ENCODE measurements around the gene KRAS.

KRAS gene

DNA sequence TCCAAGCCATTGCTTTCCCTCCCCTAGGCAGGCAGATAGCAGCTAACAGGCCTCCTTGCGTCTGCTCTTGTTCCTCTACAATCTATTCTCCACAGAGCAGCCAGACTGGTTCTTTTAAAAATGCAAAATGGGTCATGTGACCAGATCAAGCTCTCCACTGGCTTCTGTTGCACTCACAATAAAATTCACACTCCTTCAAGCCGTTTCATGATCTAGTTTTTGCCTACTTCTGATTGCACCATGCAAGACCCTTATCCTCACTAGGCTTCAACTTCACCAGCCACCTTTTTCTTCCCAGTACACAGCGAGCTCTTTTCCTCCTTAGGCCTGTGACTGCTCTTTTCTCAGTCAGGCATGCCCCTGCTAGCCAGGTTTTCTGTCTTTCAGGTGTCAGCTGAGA is 6.1 kb upstream of the KRAS start:
- Histone ChIP-seq H3K4me1 (ENCODE audit: control insufficient read depth in 1 of 2, insufficient read depth in 2 of 2, low read length in 2 of 2) (peaks cover 0 to 11% of the 10 kb centered on the region in 2 donors), H3K9ac (ENCODE audit: low read depth in 1 of 2, low read length in 2 of 2) (no peak overlapping the region), H3K27me3 (ENCODE audit: control insufficient read depth in 1 of 2, insufficient read depth in 2 of 2, low read length in 2 of 2) (no peaks in the 10 kb centered on the region), H3K36me3 (ENCODE audit: control insufficient read depth in 1 of 2, insufficient read depth in 2 of 2, low read length in 2 of 2) (no peaks in the 10 kb centered on the region), H3K9me3 (ENCODE audit: control insufficient read depth in 1 of 2, low read length in 2 of 2) (no peaks in the 10 kb centered on the region), H3K27ac (ENCODE audit: low read depth, low read length) (no peak overlapping the region), H3K4me3 (ENCODE audit: low read depth in 1 of 2, low read length in 2 of 2) (no peak overlapping the region)

DNA sequence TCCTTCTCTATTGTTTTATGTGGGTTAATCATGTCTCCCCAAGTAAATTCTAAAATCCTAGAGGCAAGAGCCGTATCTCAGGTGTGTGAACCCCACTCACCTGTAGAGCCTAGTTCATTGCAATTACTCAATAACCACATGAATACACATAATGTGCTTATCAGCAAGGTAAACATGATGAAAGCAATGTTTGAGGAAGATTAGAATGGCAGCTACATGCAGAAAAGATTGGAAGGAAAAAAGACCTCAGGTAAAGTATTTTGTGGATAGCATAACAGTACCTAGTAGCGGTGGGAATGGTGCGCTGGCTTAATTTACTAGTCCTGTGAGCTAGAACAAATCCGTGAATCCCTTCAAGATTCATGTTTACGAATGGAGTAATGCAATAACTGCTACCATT is 5.3 kb upstream of the KRAS start:
- Histone ChIP-seq H3K4me1 (ENCODE audit: control insufficient read depth in 1 of 2, insufficient read depth in 2 of 2, low read length in 2 of 2) (peaks cover 0 to 11% of the 10 kb centered on the region in 2 donors), H3K27me3 (ENCODE audit: control insufficient read depth in 1 of 2, insufficient read depth in 2 of 2, low read length in 2 of 2) (no peaks in the 10 kb centered on the region), H3K27ac (ENCODE audit: low read depth, low read length) (no peak overlapping the region), H3K9ac (ENCODE audit: low read depth in 1 of 2, low read length in 2 of 2) (no peak overlapping the region), H3K9me3 (ENCODE audit: control insufficient read depth in 1 of 2, low read length in 2 of 2) (no peaks in the 10 kb centered on the region), H3K4me3 (ENCODE audit: low read depth in 1 of 2, low read length in 2 of 2) (no peak overlapping the region), H3K36me3 (ENCODE audit: control insufficient read depth in 1 of 2, insufficient read depth in 2 of 2, low read length in 2 of 2) (no peaks in the 10 kb centered on the region)

DNA sequence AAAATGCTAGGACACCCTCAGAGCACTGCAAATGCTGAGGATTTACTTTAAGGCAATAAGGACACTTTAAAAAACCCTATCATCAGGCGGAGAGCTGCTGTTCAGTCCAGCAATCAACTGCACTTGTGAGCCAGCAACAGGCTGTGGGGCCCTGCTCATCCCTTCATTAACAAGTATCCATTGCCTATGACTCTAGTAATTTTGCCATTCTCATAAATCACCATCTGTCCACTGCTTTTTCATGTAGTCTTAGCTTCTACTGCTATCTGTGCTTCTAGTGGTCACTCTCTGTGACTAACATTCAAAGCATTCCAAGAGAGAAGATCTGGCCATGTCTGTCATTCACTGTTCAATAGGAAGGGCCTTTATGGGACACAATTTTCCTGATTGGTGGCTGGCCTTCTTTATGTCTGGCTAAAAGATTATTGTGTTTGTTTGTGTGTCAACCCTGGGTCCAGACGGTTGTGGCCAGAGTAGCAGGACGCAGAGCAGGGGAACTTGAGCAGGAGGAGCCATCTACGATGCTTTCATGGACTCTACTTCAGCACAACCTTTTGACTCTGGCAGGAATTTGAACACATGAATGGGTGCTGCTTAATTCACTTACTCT is 3.6 kb upstream of the KRAS start:
- Histone ChIP-seq H3K9ac (ENCODE audit: low read depth in 1 of 2, low read length in 2 of 2) (no peak overlapping the region), H3K36me3 (ENCODE audit: control insufficient read depth in 1 of 2, insufficient read depth in 2 of 2, low read length in 2 of 2) (no peaks in the 10 kb centered on the region), H3K9me3 (ENCODE audit: control insufficient read depth in 1 of 2, low read length in 2 of 2) (no peaks in the 10 kb centered on the region), H3K27ac (ENCODE audit: low read depth, low read length) (no peak overlapping the region), H3K4me3 (ENCODE audit: low read depth in 1 of 2, low read length in 2 of 2) (no peak overlapping the region), H3K27me3 (ENCODE audit: control insufficient read depth in 1 of 2, insufficient read depth in 2 of 2, low read length in 2 of 2) (no peaks in the 10 kb centered on the region), H3K4me1 (ENCODE audit: control insufficient read depth in 1 of 2, insufficient read depth in 2 of 2, low read length in 2 of 2) (peaks cover 0 to 11% of the 10 kb centered on the region in 2 donors)

DNA sequence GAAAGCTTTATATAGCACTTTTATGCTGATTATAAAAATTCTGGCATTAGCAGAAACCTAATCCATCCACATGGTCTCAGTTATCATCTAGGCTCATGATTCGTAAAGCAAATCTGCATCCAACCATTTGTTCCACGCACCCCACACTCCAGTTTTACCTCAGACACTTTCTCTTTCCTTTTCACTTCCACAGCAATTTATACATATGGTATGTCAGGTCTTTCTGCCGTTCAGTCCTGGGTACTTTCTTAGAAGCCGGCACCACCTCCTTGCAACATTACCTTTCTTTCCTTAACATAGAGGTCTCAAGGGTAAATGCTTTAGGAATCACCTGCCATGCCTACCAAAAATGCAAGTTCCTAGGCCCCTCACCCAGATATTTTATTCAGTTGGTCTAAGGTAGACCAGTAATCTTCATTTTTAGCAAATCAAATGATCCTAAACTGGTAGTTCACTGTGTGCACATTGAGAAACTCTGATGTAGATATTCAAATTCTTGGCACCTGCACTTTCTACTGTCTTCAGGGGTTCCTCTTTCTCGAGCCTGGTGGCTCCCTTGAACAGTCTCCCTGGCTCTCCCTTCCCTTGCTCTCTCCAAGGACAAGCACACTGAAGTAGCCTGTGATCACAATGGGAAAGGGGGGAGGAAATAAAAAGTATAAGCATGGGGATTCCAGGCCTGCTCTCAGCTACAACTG is 2.8 kb upstream of the KRAS start:
- Histone ChIP-seq H3K27ac (ENCODE audit: low read depth, low read length) (no peak overlapping the region), H3K4me1 (ENCODE audit: control insufficient read depth in 1 of 2, insufficient read depth in 2 of 2, low read length in 2 of 2) (peaks cover 0 to 11% of the 10 kb centered on the region in 2 donors)

DNA sequence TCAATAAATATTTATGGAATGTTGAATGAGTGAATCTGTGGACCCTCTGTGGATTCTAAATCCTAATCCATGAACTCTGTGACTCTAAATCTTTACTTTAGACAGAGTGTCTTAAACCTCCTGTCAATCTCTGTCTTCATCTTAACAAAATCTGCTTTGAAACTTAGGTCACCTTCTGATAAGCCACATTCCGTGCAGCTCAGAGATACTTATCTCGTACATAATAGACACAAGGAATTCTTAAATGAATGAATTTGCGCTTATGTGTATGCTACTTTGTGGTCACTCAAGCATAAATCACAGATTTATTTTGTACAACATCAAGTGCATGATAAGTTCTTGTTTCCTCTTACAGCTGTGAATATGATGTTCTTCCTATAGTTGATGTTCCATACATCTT is 2.2 kb upstream of the KRAS start:
- H3K27ac ChIP-seq (ENCODE audit: low read depth, low read length), result no peak overlapping the region
- no peaks in the 10 kb centered on the region for H3K27me3 ChIP-seq (ENCODE audit: control insufficient read depth in 1 of 2, insufficient read depth in 2 of 2, low read length in 2 of 2)
- H3K4me1 ChIP-seq (ENCODE audit: control insufficient read depth in 1 of 2, insufficient read depth in 2 of 2, low read length in 2 of 2), result peaks cover 0 to 11% of the 10 kb centered on the region in 2 donors
- H3K9me3 ChIP-seq (ENCODE audit: control insufficient read depth in 1 of 2, low read length in 2 of 2), result no peaks in the 10 kb centered on the region
- H3K9ac ChIP-seq (ENCODE audit: low read depth in 1 of 2, low read length in 2 of 2), result no peak overlapping the region
- H3K36me3 ChIP-seq (ENCODE audit: control insufficient read depth in 1 of 2, insufficient read depth in 2 of 2, low read length in 2 of 2), result no peaks in the 10 kb centered on the region
- H3K4me3 ChIP-seq (ENCODE audit: low read depth in 1 of 2, low read length in 2 of 2), result no peak overlapping the region

More for the DNA sequence above, 2.8 kb upstream of the KRAS start:
- Histone ChIP-seq H3K36me3 (ENCODE audit: control insufficient read depth in 1 of 2, insufficient read depth in 2 of 2, low read length in 2 of 2) (no peaks in the 10 kb centered on the region), H3K27me3 (ENCODE audit: control insufficient read depth in 1 of 2, insufficient read depth in 2 of 2, low read length in 2 of 2) (no peaks in the 10 kb centered on the region), H3K9ac (ENCODE audit: low read depth in 1 of 2, low read length in 2 of 2) (no peak overlapping the region), H3K9me3 (ENCODE audit: control insufficient read depth in 1 of 2, low read length in 2 of 2) (no peaks in the 10 kb centered on the region), H3K4me3 (ENCODE audit: low read depth in 1 of 2, low read length in 2 of 2) (no peak overlapping the region)

DNA sequence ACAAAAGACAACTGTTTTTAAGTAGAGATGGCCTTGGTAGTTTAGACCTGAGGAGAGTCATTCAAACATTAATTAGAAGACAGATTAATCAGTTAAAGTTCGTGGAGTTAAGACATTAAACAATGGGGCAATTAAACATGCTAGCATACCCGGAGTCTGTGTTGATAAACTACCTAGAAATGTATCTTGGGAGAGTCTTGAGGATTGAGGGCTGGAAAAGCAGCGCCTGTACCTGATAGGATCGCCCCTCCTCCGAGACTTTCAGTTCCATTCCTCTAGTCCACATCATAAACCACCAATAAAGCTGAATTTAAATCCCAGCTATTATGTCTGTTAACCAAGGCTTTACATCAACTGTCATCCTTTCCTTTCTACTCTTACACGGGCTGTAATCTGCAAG is 1.0 kb upstream of the KRAS start:
- Histone ChIP-seq H3K27ac (ENCODE audit: low read depth, low read length) (no peak overlapping the region), H3K27me3 (ENCODE audit: control insufficient read depth in 1 of 2, insufficient read depth in 2 of 2, low read length in 2 of 2) (no peaks in the 10 kb centered on the region), H3K4me3 (ENCODE audit: low read depth in 1 of 2, low read length in 2 of 2) (peak overlapping the region; percentile 53 to 75)

DNA sequence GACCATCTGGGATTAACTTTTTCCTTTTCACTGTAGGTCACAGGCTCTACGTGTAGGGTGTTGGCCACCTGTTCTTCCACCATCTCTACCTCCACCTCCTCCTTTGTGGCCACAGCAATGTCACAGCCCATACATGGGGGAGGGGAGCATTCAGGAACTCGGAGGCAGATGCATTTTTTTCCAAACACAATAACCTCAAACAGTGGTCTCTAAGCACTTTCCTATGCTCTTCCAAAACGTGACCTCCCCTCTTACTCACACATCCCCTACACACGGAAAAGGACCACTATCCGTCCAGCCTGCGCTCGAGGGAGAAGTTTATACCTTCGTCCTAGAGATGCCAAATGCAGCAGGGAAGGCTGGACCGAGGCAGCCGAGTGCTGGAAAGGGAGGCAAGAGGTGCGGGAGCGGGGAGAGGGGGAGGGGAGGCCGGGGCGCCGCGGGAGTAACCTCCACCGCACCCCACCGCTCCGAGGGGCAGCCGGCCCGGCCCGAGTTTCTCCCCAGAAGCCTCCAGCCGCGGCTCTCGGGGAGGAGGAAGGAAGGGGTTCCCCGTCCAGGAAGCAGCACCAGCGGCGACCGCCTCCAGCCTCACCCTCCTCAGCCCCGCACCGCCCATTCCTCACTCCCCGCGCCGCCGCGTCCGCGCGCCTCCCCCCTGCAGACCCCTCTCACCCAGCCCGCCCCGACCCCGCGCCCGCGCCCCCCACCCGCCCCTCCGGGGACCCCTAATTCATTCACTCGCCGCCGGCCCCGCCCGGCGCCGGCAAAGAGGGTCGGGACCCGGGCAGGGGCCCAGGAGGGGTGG is 594 bp downstream of the KRAS start:
- Histone ChIP-seq H3K9me3 (ENCODE audit: control insufficient read depth in 1 of 2, low read length in 2 of 2) (no peaks in the 10 kb centered on the region), H3K4me3 (ENCODE audit: low read depth in 1 of 2, low read length in 2 of 2) (peak overlapping the region; percentile 70 to 96), H3K4me1 (ENCODE audit: control insufficient read depth in 1 of 2, insufficient read depth in 2 of 2, low read length in 2 of 2) (peaks cover 0 to under 1% of the 10 kb centered on the region in 2 donors), H3K9ac (ENCODE audit: low read depth in 1 of 2, low read length in 2 of 2) (peak overlapping the region; percentile 40 to 88), H3K36me3 (ENCODE audit: control insufficient read depth in 1 of 2, insufficient read depth in 2 of 2, low read length in 2 of 2) (peaks cover 0 to under 1% of the 10 kb centered on the region in 2 donors), H3K27me3 (ENCODE audit: control insufficient read depth in 1 of 2, insufficient read depth in 2 of 2, low read length in 2 of 2) (no peaks in the 10 kb centered on the region), H3K27ac (ENCODE audit: low read depth, low read length) (peak overlapping the region; percentile 87)

More for the DNA sequence above, 1.0 kb upstream of the KRAS start:
- peak overlapping the region; percentile 40 to 52 for H3K9ac ChIP-seq (ENCODE audit: low read depth in 1 of 2, low read length in 2 of 2)
- no peaks in the 10 kb centered on the region for H3K36me3 ChIP-seq (ENCODE audit: control insufficient read depth in 1 of 2, insufficient read depth in 2 of 2, low read length in 2 of 2)
- peaks cover 0 to 11% of the 10 kb centered on the region in 2 donors for H3K4me1 ChIP-seq (ENCODE audit: control insufficient read depth in 1 of 2, insufficient read depth in 2 of 2, low read length in 2 of 2)
- H3K9me3 ChIP-seq (ENCODE audit: control insufficient read depth in 1 of 2, low read length in 2 of 2), result no peaks in the 10 kb centered on the region

DNA sequence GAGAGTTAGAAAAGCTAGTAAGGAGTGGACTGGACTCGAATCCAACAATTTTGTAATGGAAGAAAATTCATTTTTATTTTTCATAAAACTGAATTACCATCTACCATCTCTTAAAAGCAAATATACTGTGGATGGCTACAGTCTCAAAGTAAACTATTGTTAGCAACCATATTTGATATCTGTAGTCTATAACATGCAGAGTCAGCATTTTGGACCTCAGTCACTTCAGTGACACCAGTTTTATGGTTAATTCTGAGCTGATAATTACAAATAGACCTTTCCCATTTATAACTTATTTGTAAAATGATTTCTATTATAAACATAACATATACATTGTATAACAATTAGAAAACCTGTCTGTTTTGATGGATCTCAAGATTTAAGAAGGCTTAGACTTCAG is 2.0 kb downstream of the KRAS start:
- no peaks in the 10 kb centered on the region for H3K27me3 ChIP-seq (ENCODE audit: control insufficient read depth in 1 of 2, insufficient read depth in 2 of 2, low read length in 2 of 2)
- no peak overlapping the region for H3K4me3 ChIP-seq (ENCODE audit: low read depth in 1 of 2, low read length in 2 of 2)
- H3K4me1 ChIP-seq (ENCODE audit: control insufficient read depth in 1 of 2, insufficient read depth in 2 of 2, low read length in 2 of 2), result peaks cover under 1 to 6% of the 10 kb centered on the region in 2 donors
- peaks cover 0 to 7% of the 10 kb centered on the region in 2 donors for H3K36me3 ChIP-seq (ENCODE audit: control insufficient read depth in 1 of 2, insufficient read depth in 2 of 2, low read length in 2 of 2)
- H3K9me3 ChIP-seq (ENCODE audit: control insufficient read depth in 1 of 2, low read length in 2 of 2), result no peaks in the 10 kb centered on the region
- no peak overlapping the region for H3K27ac ChIP-seq (ENCODE audit: low read depth, low read length)
- no peak overlapping the region for H3K9ac ChIP-seq (ENCODE audit: low read depth in 1 of 2, low read length in 2 of 2)

DNA sequence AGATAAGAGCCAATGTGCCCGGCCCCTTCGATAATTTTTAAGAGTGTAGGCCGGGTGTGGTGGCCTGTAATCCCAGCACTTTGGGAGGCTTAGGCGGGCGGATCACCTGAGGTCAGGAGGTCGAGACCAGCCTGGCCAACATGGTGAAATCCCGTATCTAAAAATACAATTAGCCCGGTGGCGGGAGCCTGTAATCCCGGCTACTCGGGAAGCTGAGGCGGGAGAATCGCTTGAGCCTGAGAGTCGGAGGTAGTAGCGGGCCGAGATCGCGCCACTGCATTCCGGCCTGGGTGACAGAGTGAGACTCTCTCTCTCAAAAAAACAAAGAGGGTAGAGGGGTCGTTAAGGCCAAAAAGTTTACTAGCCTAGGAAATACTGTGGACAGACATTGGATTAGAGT is 2.6 kb downstream of the KRAS start:
- Histone ChIP-seq H3K27me3 (ENCODE audit: control insufficient read depth in 1 of 2, insufficient read depth in 2 of 2, low read length in 2 of 2) (no peaks in the 10 kb centered on the region), H3K27ac (ENCODE audit: low read depth, low read length) (no peak overlapping the region), H3K9me3 (ENCODE audit: control insufficient read depth in 1 of 2, low read length in 2 of 2) (no peaks in the 10 kb centered on the region), H3K4me3 (ENCODE audit: low read depth in 1 of 2, low read length in 2 of 2) (no peak overlapping the region), H3K4me1 (ENCODE audit: control insufficient read depth in 1 of 2, insufficient read depth in 2 of 2, low read length in 2 of 2) (peaks cover 6 to 10% of the 10 kb centered on the region in 2 donors), H3K9ac (ENCODE audit: low read depth in 1 of 2, low read length in 2 of 2) (no peak overlapping the region), H3K36me3 (ENCODE audit: control insufficient read depth in 1 of 2, insufficient read depth in 2 of 2, low read length in 2 of 2) (peaks cover 0 to 7% of the 10 kb centered on the region in 2 donors)

DNA sequence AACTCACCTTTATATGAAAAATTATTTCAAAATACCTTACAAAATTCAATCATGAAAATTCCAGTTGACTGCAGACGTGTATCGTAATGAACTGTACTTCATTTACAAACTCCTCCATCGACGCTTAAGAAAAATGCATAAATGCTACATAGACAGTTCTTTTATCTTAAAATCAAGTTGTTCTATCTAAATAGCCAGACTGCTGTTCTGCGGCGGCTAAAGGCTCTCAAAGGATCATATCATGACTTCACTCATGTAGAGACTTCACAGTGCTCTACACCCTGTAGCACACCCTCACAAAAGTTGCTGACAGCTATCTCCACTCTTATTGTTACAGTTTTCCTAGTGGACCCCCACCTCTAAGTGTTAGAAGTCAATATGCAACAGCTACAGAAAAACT is 5.2 kb downstream of the KRAS start:
- H3K27ac ChIP-seq (ENCODE audit: low read depth, low read length), result no peak overlapping the region
- H3K27me3 ChIP-seq (ENCODE audit: control insufficient read depth in 1 of 2, insufficient read depth in 2 of 2, low read length in 2 of 2), result no peaks in the 10 kb centered on the region
- peaks cover 0 to 7% of the 10 kb centered on the region in 2 donors for H3K36me3 ChIP-seq (ENCODE audit: control insufficient read depth in 1 of 2, insufficient read depth in 2 of 2, low read length in 2 of 2)
- H3K4me3 ChIP-seq (ENCODE audit: low read depth in 1 of 2, low read length in 2 of 2), result no peak overlapping the region
- no peaks in the 10 kb centered on the region for H3K9me3 ChIP-seq (ENCODE audit: control insufficient read depth in 1 of 2, low read length in 2 of 2)
- peaks cover 9 to 18% of the 10 kb centered on the region in 2 donors for H3K4me1 ChIP-seq (ENCODE audit: control insufficient read depth in 1 of 2, insufficient read depth in 2 of 2, low read length in 2 of 2)
- no peak overlapping the region for H3K9ac ChIP-seq (ENCODE audit: low read depth in 1 of 2, low read length in 2 of 2)
